H1 (cell line): ENCODE data around the gene CYB561D2. TPM values are rescaled to one million over a fixed set of nuclear protein-coding genes. Genes with fewer than 3 reads are reported as not detected.

Experiments used
- CTCF ChIA-PET: fragments of 300-600 bp; sonication (Branson Sonifier 250); formaldehyde crosslinking; loops from one replicate; lab custom pipeline; 2021; ENCODE audit not compliant: partially characterized antibody; lab: Charles Lee
- POLR2A ChIA-PET: fragments of 300-600 bp; sonication (Branson Sonifier 250); formaldehyde crosslinking; loops from one replicate; lab custom pipeline; 2021; ENCODE audit warnings: inconsistent platforms; ENCODE audit not compliant: partially characterized antibody; lab: Charles Lee
- DNase-seq, 2 experiments: peaks; one replicate each; pipeline versions ENCODE4 v3.0.0 to v3.0.0-alpha.2; 2010 to 2022; ENCODE audit warnings: low spot score in 2 of 2, low read depth in 1 of 2, mixed read lengths in 1 of 2
- FAIRE-seq: peaks from 2 replicates; lab custom pipeline; 2011; peaks lifted over from hg19 to GRCh38; lab: Jason Lieb, UNC
- H2AFZ ChIP-seq: 2 replicates; pipeline ENCODE4 v1.8.1; 2012; ENCODE audit warnings: low read length, inconsistent platforms
- H2AK5ac ChIP-seq: 2 replicates; pipeline ENCODE4 v1.6.1; 2013; ENCODE audit warnings: low read depth, low read length
- H2BK120ac ChIP-seq: replicated peaks from 2 replicates; pipeline ENCODE3; 2013; ENCODE audit warnings: low read depth, low read length, inconsistent platforms
- H2BK12ac ChIP-seq: 2 replicates; pipeline ENCODE4 v1.6.1; 2013; ENCODE audit warnings: low read depth, low read length
- H2BK15ac ChIP-seq: 2 replicates; pipeline ENCODE4 v1.6.1; 2013; ENCODE audit warnings: low read length
- H2BK20ac ChIP-seq: 2 replicates; pipeline ENCODE4 v1.6.1; 2013; ENCODE audit warnings: low read length
- H2BK5ac ChIP-seq: 2 replicates; pipeline ENCODE4 v1.6.1; 2013; ENCODE audit warnings: low read depth, low read length
- H3K14ac ChIP-seq: 2 replicates; pipeline ENCODE4 v1.6.1; 2013; ENCODE audit warnings: inconsistent platforms; ENCODE audit not compliant: insufficient read length
- H3K18ac ChIP-seq: 2 replicates; pipeline ENCODE4 v1.6.1; 2013; ENCODE audit warnings: low read length; ENCODE audit errors: extremely low read depth
- H3K23ac ChIP-seq: 2 replicates; pipeline ENCODE4 v1.6.1; 2013; ENCODE audit warnings: inconsistent platforms; ENCODE audit not compliant: insufficient read length
- H3K23me2 ChIP-seq: 2 replicates; pipeline ENCODE4 v1.6.1; 2013; ENCODE audit warnings: low read depth, low read length
- H3K27ac ChIP-seq: 2 replicates; pipeline ENCODE4 v1.6.1; 2011; ENCODE audit warnings: low read depth, low read length, inconsistent platforms
- H3K27me3 ChIP-seq, 4 experiments: replicated peaks in 1 of 4; 1 replicate in 1 of 4; 2 replicates in 3 of 4; pipeline versions ENCODE4 v1.6.1 to v1.8.1; 2011 to 2013; ENCODE audit warnings: low read length in 3 of 4, mild to moderate bottlenecking in 3 of 4, inconsistent platforms in 2 of 4, mixed read lengths in 2 of 4, moderate library complexity in 1 of 4; ENCODE audit not compliant: control insufficient read depth in 3 of 4, insufficient read depth in 3 of 4; ENCODE audit errors: extremely low read depth in 1 of 4
- H3K36me3 ChIP-seq, 4 experiments: 2 replicates each; pipeline versions ENCODE4 v1.6.1 to v1.8.1; 2011 to 2013; ENCODE audit warnings: mild to moderate bottlenecking in 4 of 4, low read length in 3 of 4, moderate library complexity in 2 of 4, control low read depth in 1 of 4, inconsistent platforms in 1 of 4; ENCODE audit not compliant: insufficient read depth in 4 of 4, control insufficient read depth in 2 of 4
- H3K4ac ChIP-seq: replicated peaks from 2 replicates; pipeline ENCODE3; 2013; ENCODE audit warnings: low read length, low read depth, mixed read lengths, inconsistent platforms; ENCODE audit not compliant: insufficient read length
- H3K4me1 ChIP-seq, 4 experiments: replicated peaks in 1 of 4; 1 replicate in 1 of 4; 2 replicates in 3 of 4; pipeline versions ENCODE4 v1.6.1 to v1.8.1; 2011 to 2013; ENCODE audit warnings: low read length in 3 of 4, inconsistent platforms in 2 of 4, mixed read lengths in 1 of 4; ENCODE audit not compliant: insufficient read depth in 4 of 4, control insufficient read depth in 3 of 4
- H3K4me2 ChIP-seq, 2 experiments: 2 replicates each; pipeline versions ENCODE4 v1.6.1 to v1.8.1; 2011 to 2013; ENCODE audit warnings: low read depth in 2 of 2, low read length in 2 of 2, control low read depth in 1 of 2, inconsistent platforms in 1 of 2, mild to moderate bottlenecking in 1 of 2; ENCODE audit not compliant: insufficient read depth in 1 of 2
- H3K4me3 ChIP-seq, 4 experiments: fragments of 200-600, 300-600 bp in 1 of 4; sonication (generic), shearing (Covaris generic), sonication (Bioruptor Twin) in 1 of 4; 2 replicates each; pipeline versions ENCODE4 v1.5.1 to v1.8.1; 2011 to 2016; ENCODE audit warnings: low read length in 4 of 4, low read depth in 3 of 4, control low read depth in 2 of 4, inconsistent platforms in 2 of 4, mild to moderate bottlenecking in 2 of 4, mixed read lengths in 1 of 4, moderate library complexity in 1 of 4; ENCODE audit not compliant: insufficient read depth in 2 of 4; ENCODE audit errors: extremely low read depth in 1 of 4
- H3K56ac ChIP-seq: replicated peaks from 2 replicates; pipeline ENCODE3; 2013; ENCODE audit warnings: low read depth, mild to moderate bottlenecking, mixed read lengths, low read length, inconsistent platforms; ENCODE audit not compliant: insufficient read length
- H3K79me1 ChIP-seq: 2 replicates; pipeline ENCODE4 v1.6.1; 2013; ENCODE audit warnings: low read depth, low read length, control low read depth
- H3K79me2 ChIP-seq, 2 experiments: 2 replicates each; pipeline versions ENCODE4 v1.6.1 to v1.8.1; 2012 to 2013; ENCODE audit warnings: low read length in 2 of 2, mild to moderate bottlenecking in 2 of 2, inconsistent platforms in 1 of 2; ENCODE audit not compliant: insufficient read depth in 2 of 2, control insufficient read depth in 1 of 2
- H3K9ac ChIP-seq, 4 experiments: replicated peaks in 1 of 4; 1 replicate in 1 of 4; 2 replicates in 3 of 4; pipeline versions ENCODE4 v1.6.1 to v1.8.1; 2011 to 2013; ENCODE audit warnings: low read depth in 3 of 4, low read length in 3 of 4, control low read depth in 2 of 4, mild to moderate bottlenecking in 2 of 4, moderate library complexity in 2 of 4, inconsistent platforms in 1 of 4; ENCODE audit errors: extremely low read depth in 1 of 4
- H3K9me3 ChIP-seq, 2 experiments: 2 replicates each; pipeline versions ENCODE4 v1.6.1 to v1.8.1; 2012 to 2013; ENCODE audit warnings: mild to moderate bottlenecking in 2 of 2, moderate library complexity in 2 of 2, control low read depth in 1 of 2, inconsistent platforms in 1 of 2, low read depth in 1 of 2, low read length in 1 of 2, mixed read lengths in 1 of 2; ENCODE audit not compliant: insufficient read depth in 2 of 2
- H4K20me1 ChIP-seq, 2 experiments: replicated peaks in 1 of 2; 2 replicates each; pipeline versions ENCODE3 to v1.8.1; 2011 to 2013; ENCODE audit warnings: inconsistent platforms in 2 of 2, low read length in 2 of 2, mild to moderate bottlenecking in 1 of 2; ENCODE audit not compliant: insufficient read depth in 2 of 2, control insufficient read depth in 1 of 2
- H4K5ac ChIP-seq: 2 replicates; pipeline ENCODE4 v1.6.1; 2013; ENCODE audit warnings: low read length, low read depth, mixed read lengths, inconsistent platforms; ENCODE audit not compliant: insufficient read length
- H4K8ac ChIP-seq: 2 replicates; pipeline ENCODE4 v1.8.0; 2013; ENCODE audit warnings: mild to moderate bottlenecking, moderate library complexity, low read length, inconsistent platforms; ENCODE audit not compliant: insufficient read depth; ENCODE audit errors: extremely low read depth
- H4K91ac ChIP-seq: replicated peaks from 2 replicates; pipeline ENCODE3; 2013; ENCODE audit warnings: low read length, mixed read lengths, inconsistent platforms; ENCODE audit not compliant: insufficient read length
- CBX8 ChIP-seq: fragments of 300-800, 300-1000 bp; sonication (generic); IDR thresholded peaks from 2 replicates; pipeline ENCODE4 v1.7.1; 2016; ENCODE audit warnings: low read depth, low read length, borderline replicate concordance
- CTBP2 ChIP-seq: IDR thresholded peaks from 2 replicates; pipeline ENCODE4 v1.7.0; 2011; ENCODE audit warnings: borderline replicate concordance, mild to moderate bottlenecking, moderate library complexity, mixed read lengths, low read length; ENCODE audit not compliant: insufficient read depth, insufficient read length
- PHF8 ChIP-seq: fragments of 200-600 bp; sonication (generic); conservative IDR thresholded peaks from 2 replicates; pipeline ENCODE4 v1.7.1; 2012; ENCODE audit warnings: low read depth, mild to moderate bottlenecking, inconsistent platforms, low read length, moderate library complexity
- RXRA ChIP-seq: IDR thresholded peaks from 2 replicates; pipeline ENCODE4 v1.6.1; 2011; ENCODE audit warnings: low read depth, mild to moderate bottlenecking, low read length, moderate library complexity; ENCODE audit not compliant: insufficient read depth
- TAF1 ChIP-seq: IDR thresholded peaks from 2 replicates; pipeline ENCODE4 v1.6.1; 2011; ENCODE audit warnings: mild to moderate bottlenecking, low read depth, low read length
- TBP ChIP-seq: IDR thresholded peaks from 2 replicates; pipeline ENCODE4 v1.6.1; 2011; ENCODE audit warnings: low read depth, low read length, improper control_type of control experiment
- polyA plus RNA-seq, 7 experiments: library from polyadenylated mRNA; depleted of rRNA in 3 of 7; stranded (reverse) in 5 of 7; unstranded in 2 of 7; fragments of >200 nt in 5 of 7; fragments of 200-250 nt in 2 of 7; gene quantifications; 1 replicate in 5 of 7; 2 replicates in 1 of 7; 4 replicates in 1 of 7; pipeline versions ENCODE4 v1.2.1 to v1.2.3, GENCODE V29; 2011 to 2013; ENCODE audit warnings: missing spikeins in 2 of 7, mixed read lengths in 2 of 7
- total RNA-seq: library from RNA; stranded (reverse); fragmentation: NEBNext Ultra II Directional; extraction: Animal tissue kit (Norgen Biotek cat#: 25700); gene quantifications from 2 replicates; pipeline ENCODE4 v1.2.1, GENCODE V29; 2021

The CYB561D2 gene
- total and polyA plus RNA-seq, 2 of the 8 experiments (the other 6 are each of a cell fraction or from before 2014, with no cell fraction given) = 9.8 to 34.0 TPM

GRCh38 chr3:50304601-50305000 is 46.1 kb upstream of the CYB561D2 start:
- no peak overlapping the region for H3K23ac ChIP-seq
- H4K5ac ChIP-seq = no peak overlapping the region
- H4K8ac ChIP-seq = no peak overlapping the region
- no peaks in the 10 kb centered on the region for H3K27me3 ChIP-seq
- peaks cover 9 to 20% of the 10 kb centered on the region in 2 experiments; a peak in 3 of 4 replicates for H3K9me3 ChIP-seq
- no peak for DNase-seq
- H3K14ac ChIP-seq = no peak overlapping the region
- no peak overlapping the region for H2BK120ac ChIP-seq
- no peaks in the 10 kb centered on the region for H3K36me3 ChIP-seq
- no peak overlapping the region for H2BK5ac ChIP-seq
- no peak overlapping the region for H3K4me3 ChIP-seq
- no peaks in the 10 kb centered on the region for H3K79me1 ChIP-seq
- H2BK12ac ChIP-seq = no peak overlapping the region
- no peaks in the 10 kb centered on the region for H4K20me1 ChIP-seq
- no peak for TF ChIP-seq CBX8
- no peak for TF ChIP-seq TAF1
- TF ChIP-seq PHF8 = no peak
- TF ChIP-seq TBP = no peak
- TF ChIP-seq RXRA = no peak
- no peak for TF ChIP-seq CTBP2
- ChIA-PET POLR2A (interaction anchor here (1.0 to 11.3 kb wide), 3 partner anchors 14 to 24 kb away, joined by 4 to 149 read pairs (median 15); partner anchors contain the start of genes HYAL2 and TUSC2), CTCF (interaction anchor here (0.7 to 3.1 kb wide), 3 partner anchors 19 to 58 kb away, joined by 3 to 18 read pairs (median 3); partner anchors contain the start of genes HYAL2 and RASSF1)
- H3K27ac ChIP-seq = no peak overlapping the region
- H3K18ac ChIP-seq = no peak overlapping the region
- H3K9ac ChIP-seq = no peak overlapping the region
- no peak overlapping the region for H4K91ac ChIP-seq
- H3K4ac ChIP-seq = no peak overlapping the region
- H2BK20ac ChIP-seq = no peak overlapping the region
- no peak overlapping the region for H3K56ac ChIP-seq
- H3K4me2 ChIP-seq = no peak overlapping the region
- 0 out of 2 replicates have a peak overlapping the region, but pooled peaks have one; percentile 24 for H2AK5ac ChIP-seq
- H3K79me2 ChIP-seq = no peaks in the 10 kb centered on the region
- no peak for FAIRE-seq
- no peak overlapping the region for H2BK15ac ChIP-seq
- no peaks in the 10 kb centered on the region; the same call in 1 of the 2 replicates for H3K23me2 ChIP-seq
- H3K4me1 ChIP-seq = peaks cover 0 to 20% (median 11%) of the 10 kb centered on the region in 4 experiments; a peak in 6 of 7 replicates
- H2AFZ ChIP-seq = no peak overlapping the region
